GM12873 (cell line): ENCODE data around the gene ERICH3.

ENCODE experiments used
- TF ChIP-seq, protein P1 (sequence below): IDR thresholded peaks from 2 replicates; pipeline ENCODE4 v1.5.1; 2012; ENCODE audit warnings: low read depth, mild to moderate bottlenecking, moderate library complexity, low read length, control low read depth; ENCODE audit not compliant: insufficient read depth; ENCODE audit errors: missing control alignments

ERICH3 gene, protein sequence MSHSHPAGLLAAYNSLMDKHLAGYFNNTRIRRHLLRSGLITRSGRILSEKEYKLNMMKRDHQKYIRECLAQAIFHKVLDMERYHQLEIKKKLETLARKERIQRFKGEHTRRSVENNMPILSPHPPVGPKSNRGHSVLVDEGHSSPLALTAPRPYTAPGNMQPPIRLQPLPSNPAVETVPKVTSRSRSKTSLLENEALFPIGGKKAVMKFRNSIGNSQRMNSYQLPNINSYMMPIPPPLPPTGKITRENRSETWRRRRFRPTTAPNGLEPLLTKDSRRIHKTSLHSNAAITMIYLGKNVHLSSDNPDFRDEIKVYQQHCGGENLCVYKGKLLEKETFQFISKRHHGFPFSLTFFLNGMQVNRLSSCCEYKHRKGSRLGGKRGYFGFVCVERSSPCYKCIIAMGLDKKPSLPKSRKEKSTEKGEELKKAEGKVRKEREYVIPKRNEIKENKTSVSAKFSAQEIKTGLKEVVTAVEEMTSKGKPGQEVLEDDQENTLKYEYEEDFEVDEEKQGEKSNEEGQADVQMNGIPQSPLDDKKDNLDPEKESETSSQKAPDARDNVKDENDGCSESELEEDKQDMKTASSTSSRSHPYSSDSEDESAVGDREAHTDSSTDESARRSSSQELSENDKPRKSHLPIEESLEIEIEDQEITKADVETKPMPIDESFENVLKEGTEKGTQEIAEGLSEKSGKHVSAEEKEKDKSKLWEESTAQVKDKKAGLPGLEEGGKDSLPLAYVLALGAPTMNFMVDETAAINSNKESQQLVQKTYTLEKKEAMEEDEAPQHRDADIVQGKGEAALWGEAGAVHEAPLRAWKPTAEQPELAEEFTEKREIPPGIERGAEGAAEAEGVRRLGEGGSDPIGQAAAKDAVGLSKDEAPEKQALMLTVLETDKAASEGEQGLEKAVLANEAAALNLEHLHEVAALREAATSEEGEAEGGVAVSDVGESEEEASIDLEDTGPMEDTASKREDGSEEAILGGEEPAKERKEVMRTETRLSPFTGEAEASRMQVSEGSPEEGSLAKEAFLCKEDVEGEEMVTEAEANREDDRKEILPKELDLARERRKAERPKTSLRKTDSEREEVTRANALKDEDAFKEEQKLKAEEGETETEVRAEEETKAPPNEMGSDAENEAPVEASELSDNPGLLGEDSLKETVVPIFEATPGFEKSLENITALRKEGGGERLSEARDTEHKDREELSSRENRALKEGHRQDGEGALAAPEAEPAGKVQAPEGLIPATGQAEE (N-terminal part only)

GRCh38 chr1:74673351-74674111 is at the start of gene ERICH3:
Gene ERICH3 (minus strand): TSS chr1:74673792. CDS start chr1:74673519, 273 bp downstream.
- TF ChIP-seq, protein P1, sequence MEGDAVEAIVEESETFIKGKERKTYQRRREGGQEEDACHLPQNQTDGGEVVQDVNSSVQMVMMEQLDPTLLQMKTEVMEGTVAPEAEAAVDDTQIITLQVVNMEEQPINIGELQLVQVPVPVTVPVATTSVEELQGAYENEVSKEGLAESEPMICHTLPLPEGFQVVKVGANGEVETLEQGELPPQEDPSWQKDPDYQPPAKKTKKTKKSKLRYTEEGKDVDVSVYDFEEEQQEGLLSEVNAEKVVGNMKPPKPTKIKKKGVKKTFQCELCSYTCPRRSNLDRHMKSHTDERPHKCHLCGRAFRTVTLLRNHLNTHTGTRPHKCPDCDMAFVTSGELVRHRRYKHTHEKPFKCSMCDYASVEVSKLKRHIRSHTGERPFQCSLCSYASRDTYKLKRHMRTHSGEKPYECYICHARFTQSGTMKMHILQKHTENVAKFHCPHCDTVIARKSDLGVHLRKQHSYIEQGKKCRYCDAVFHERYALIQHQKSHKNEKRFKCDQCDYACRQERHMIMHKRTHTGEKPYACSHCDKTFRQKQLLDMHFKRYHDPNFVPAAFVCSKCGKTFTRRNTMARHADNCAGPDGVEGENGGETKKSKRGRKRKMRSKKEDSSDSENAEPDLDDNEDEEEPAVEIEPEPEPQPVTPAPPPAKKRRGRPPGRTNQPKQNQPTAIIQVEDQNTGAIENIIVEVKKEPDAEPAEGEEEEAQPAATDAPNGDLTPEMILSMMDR = no peak

- TF ChIP-seq, protein P1 = no peak
Observed at GRCh38 chr1:74717626-74718025, 44.0 kb upstream of the ERICH3 start.

- TF ChIP-seq, protein P1 = no peak
Observed at GRCh38 chr1:74716822-74717221, 43.2 kb upstream of the ERICH3 start.

GRCh38 chr1:74715806-74716205 is 42.2 kb upstream of the ERICH3 start:
- TF ChIP-seq, protein P1 = no peak

- TF ChIP-seq, protein P1 = no peak
Observed at GRCh38 chr1:74715236-74715502, 41.6 kb upstream of the ERICH3 start.

GRCh38 chr1:74714429-74715235 is 41.0 kb upstream of the ERICH3 start:
- TF ChIP-seq, protein P1 = no peak
